ENCODE measurements around the gene MFRP.
"Not testable (repeated sequence)": the region's sequence is repeated elsewhere in the genome, so short reads cannot be mapped to it uniquely, and the experiment has no call there.

Gene MFRP

DNA sequence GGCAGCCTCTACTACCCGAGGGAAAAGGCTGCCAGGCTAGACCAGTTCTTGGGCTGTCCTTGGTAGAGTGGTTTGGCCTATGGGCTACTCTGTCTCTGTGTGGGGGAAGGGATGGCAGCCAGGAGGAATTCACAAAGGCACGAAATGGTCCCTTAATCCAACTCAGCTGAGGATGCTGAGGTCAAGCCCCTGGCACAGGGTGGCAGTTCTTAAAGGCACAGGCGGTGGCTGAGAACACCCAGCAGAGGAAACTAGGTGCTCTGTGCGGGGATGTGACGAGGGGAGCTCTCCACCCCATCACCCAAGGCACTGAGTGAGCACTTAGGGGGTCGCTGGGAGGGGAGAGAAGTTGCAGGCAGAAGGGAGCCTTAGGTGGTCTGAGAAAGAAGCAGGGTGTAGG, at the start of gene MFRP:
TSS of gene MFRP (minus strand) at position 101 of the 400 bp plus-strand sequence. CDS start 192 bp downstream, outside the sequence.
- no peak for DNase-seq

GRCh38 chr11:119391275-119391674, 44.8 kb upstream of the MFRP start:
- DNase-seq, result no peak

- no peak for DNase-seq
These were observed 43.2 kb upstream of the MFRP start for GRCh38 chr11:119389611-119390254.

DNA sequence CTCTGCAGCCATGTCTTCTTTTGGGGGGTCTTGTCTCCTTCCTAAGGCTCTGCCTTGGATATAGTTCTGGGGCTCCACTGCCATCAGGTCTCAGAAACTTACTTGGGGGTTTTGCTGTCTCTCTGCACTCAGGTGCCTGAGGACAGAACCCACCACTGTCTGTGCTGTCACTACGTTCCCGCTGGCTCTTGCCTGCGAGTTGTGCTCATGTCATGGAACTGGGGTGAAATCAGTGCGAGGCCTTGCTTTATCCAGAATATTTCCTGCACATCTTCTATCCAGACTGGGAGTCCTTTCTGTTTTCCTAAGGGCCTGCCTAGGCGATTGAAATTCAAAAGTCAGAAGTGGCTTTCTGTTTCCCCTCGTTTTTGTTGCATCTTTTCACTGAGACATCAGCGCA, 41.6 kb upstream of the MFRP start:
- no peak for DNase-seq

DNA sequence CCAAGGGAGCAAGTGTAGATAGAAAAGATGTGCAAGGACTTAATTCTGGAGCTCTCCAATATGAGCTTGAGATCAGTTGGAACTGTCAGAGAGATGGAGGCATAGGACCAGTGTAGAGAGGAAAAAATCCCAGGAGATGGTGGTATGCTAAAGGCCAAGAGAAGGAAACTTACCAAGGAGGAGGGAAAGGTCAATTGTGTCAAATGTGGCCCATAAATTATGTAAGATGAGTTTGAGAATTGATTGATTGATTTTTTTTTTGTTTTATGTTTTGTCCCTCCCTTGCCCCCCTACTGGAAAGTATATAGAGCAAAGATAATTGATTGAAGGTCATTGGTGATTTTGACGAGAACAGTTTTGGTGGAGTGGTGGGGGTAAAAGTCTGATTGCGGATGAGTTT, 37.8 kb upstream of the MFRP start:
- no peak for DNase-seq

GRCh38 chr11:119382513-119382912, 36.0 kb upstream of the MFRP start:
- DNase-seq, result not testable (repeated sequence)

GRCh38 chr11:119382101-119382500, 35.6 kb upstream of the MFRP start:
- DNase-seq, result no peak

GRCh38 chr11:119381181-119381988, 34.9 kb upstream of the MFRP start, which contains the start of gene USP2:
TSS of gene USP2 (minus strand) at chr11:119381690. CDS start at chr11:119373480, 8,210 bp downstream.
- DNase-seq, result peak; percentile 92 to 97

- no peak for DNase-seq
These were observed 34.3 kb upstream of the MFRP start for GRCh38 chr11:119380827-119381180.

GRCh38 chr11:119380160-119380826, 33.8 kb upstream of the MFRP start:
- DNase-seq, result no peak

DNA sequence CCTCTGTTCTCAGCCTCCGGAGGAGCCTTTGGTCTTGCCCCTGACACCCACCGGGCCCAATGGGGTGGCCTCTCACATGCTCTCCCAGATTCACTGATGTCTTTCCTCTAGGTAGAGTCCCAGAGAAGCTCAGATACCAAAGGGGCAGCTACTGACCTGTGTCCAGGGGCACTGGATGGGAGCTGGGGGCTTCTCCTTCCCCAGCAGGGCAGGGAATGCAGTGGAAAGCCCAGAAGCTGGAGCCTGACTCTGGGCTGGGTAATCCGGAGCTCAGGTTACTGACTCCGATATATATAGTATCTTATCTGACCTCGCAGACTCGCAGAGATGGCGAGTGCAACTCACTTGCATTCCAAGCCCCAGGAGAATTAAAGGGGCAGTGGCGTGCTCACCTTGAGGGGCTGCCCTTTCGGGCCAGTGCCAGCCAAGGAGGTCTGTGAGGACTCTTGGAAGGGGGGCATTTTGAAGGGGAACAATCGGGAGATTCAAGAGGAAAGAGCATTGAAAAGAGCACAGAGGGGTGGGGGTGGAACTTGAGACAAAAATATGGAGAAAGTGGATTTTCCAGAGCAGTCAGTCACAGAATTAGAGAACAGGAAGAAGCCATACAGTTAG, 32.5 kb upstream of the MFRP start:
- DNase-seq, result no peak

- DNase-seq, result no peak
These were observed 31.6 kb upstream of the MFRP start for GRCh38 chr11:119377961-119378667.

GRCh38 chr11:119377112-119377901, 30.8 kb upstream of the MFRP start:
- no peak for DNase-seq

GRCh38 chr11:119376197-119376847, 29.8 kb upstream of the MFRP start:
- DNase-seq, result peak; percentile 27 to 68

- DNase-seq, result peak; percentile 73 to 85
These were observed 29.1 kb upstream of the MFRP start for GRCh38 chr11:119375337-119376196.

DNA sequence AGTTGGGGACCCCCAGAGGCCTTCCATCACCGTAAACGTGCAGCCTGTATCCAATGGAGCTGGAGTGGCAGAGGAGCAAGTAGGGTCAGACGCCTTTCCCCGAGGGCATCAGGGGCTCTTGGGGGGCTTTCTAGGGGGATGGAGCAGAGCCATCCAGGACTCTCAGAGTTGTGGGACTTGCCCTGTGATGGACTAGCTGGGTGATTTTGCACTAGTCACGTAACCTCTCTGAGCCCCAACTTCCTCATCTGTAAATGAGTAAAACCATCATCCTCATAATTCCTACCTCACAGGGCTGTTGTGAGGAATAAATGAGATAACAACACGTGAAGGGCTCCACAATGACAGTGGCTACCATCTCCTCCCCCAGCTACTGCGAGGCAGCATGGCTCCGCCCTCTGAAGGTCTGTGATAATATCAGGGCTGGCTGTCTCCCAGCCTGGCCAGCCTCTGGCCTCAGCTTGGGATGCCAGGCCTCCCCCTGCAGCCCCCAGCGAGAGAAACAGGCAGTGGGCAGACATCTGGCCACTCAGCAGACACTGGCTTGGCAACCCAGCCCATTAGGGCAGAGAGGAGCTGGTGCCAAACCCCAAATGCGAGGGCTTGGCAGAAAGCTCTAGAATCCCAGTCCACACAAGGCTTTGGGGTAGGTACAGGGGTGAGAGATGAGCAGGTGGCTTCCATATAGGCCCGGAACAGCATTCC, 28.3 kb upstream of the MFRP start:
- DNase-seq, result peak in 1 of 2 experiments; percentile 73

DNA sequence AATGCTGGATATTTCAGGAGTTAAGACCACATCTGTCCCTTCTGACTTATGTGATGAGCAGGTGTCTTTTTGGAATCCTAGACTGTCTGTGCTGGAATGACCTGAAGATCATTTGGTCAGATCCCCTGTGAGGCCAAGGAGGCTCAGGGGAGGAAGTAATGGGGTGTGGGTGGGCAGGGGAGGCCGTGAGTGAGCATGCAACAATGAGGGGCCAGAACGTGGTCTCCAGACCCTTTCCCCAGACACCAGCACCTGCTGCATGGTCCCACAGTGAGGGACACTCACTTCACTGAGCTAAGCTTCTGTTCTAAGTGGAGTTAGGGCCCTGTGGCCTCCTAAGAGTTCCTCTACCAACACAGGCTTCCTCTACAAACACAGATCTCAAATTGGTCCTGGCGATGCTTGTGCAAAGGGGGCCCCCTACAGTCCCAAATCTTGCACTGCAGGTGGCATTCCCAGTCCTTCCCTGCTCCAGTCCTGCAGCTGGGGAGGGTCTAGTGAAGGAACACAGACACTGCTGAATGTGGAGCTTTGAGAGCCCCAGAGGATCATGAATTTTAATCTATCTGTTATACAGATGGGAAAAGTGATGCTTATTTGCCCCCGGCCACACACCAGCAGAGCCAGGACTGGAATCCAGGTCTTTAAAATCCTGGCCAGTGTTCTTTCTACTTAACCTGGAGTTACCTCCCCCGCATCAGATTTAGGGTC, 27.6 kb upstream of the MFRP start:
- peak; percentile 76 to 85 for DNase-seq

GRCh38 chr11:119373059-119373920, 26.8 kb upstream of the MFRP start:
- DNase-seq, result no peak
